Prostate gland (tissue), 2 donors: ENCODE data around the gene SLC7A10.

Experiments used
- POLR2A ChIP-seq: fragments of 450-650 bp; IDR thresholded peaks from one replicate; pipeline ENCODE4 v1.6.1; 2016; ENCODE audit warnings: antibody characterized with exemption, mild to moderate bottlenecking
- POLR2AphosphoS5 ChIP-seq: sonication (generic); formaldehyde crosslinking; IDR thresholded peaks from one replicate; pipeline ENCODE4 v1.6.1; 2017; ENCODE audit warnings: antibody characterized with exemption
- TF ChIP-seq, protein P1 (sequence below), 4 experiments: fragments of 200-600 bp in 2 of 4; fragments of 450-650 bp in 2 of 4; sonication (generic) in 2 of 4; IDR thresholded peaks; 1 replicate in 3 of 4; 2 replicates in 1 of 4; pipeline ENCODE4 v1.5.1; 2016 to 2019; ENCODE audit warnings: antibody characterized with exemption in 4 of 4, mild to moderate bottlenecking in 2 of 4, moderate library complexity in 2 of 4

DNA sequence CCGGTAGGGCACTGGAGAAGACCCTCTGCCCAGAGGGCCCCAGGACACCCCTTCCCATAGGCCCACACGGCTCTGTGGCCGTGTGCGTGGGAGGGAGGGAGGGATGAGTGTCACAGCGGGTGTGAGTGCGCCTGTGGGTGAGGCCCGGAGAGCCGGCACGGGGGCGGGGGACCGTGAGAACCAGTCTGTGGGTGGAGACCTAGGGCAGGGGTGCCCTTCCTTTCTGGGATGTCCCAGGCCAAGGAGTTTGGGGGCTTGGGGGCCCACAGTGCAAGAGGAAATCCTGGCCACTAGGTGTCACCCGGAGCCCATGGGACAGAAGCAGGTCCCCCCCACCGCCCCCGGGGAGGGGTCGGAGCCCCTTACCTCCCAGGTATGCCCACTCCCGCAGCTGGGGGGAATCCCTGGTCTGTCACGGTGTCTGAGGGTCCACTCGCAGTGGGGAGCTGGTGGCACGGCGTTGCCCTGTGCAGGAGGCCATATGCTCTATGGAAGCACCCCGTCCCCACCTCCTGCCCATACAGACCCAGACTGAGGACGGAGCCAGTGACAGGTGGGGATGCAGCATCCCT is 16.0 kb upstream of the SLC7A10 start:
- no peak for TF ChIP-seq POLR2A
- TF ChIP-seq, protein P1, sequence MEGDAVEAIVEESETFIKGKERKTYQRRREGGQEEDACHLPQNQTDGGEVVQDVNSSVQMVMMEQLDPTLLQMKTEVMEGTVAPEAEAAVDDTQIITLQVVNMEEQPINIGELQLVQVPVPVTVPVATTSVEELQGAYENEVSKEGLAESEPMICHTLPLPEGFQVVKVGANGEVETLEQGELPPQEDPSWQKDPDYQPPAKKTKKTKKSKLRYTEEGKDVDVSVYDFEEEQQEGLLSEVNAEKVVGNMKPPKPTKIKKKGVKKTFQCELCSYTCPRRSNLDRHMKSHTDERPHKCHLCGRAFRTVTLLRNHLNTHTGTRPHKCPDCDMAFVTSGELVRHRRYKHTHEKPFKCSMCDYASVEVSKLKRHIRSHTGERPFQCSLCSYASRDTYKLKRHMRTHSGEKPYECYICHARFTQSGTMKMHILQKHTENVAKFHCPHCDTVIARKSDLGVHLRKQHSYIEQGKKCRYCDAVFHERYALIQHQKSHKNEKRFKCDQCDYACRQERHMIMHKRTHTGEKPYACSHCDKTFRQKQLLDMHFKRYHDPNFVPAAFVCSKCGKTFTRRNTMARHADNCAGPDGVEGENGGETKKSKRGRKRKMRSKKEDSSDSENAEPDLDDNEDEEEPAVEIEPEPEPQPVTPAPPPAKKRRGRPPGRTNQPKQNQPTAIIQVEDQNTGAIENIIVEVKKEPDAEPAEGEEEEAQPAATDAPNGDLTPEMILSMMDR (IDR thresholded peaks at IDR 0.05) = peak; percentile 50 to 92 (median 86)
- TF ChIP-seq POLR2AphosphoS5 = no peak
